K562 (cell line): ENCODE measurements around the gene OTUB2. TPM values are rescaled to one million over a fixed set of nuclear protein-coding genes. Genes with fewer than 3 reads are reported as not detected.

Experiments used
- ATAC-seq: fragments of 200-7000 bp; cut with Tn5 transposase; 3 replicates; pipeline ENCODE4 v1.9.1; 2020; ENCODE audit warnings: moderate library complexity
- BruUV-seq: library from RNA; stranded (reverse); fragments of 400-500 nt; replicated peaks from 2 replicates; lab custom pipeline; 2021; lab: Mats Ljungman, UMichigan
- CTCF ChIA-PET: fragments of 300-600 bp; formaldehyde crosslinking; extraction: SDS; loops from one replicate; lab custom pipeline; 2021; ENCODE audit warnings: low intra/inter-chr PET ratio; lab: Yijun Ruan, JAX
- POLR2A ChIA-PET: fragments of 300-600, 350-650 bp; sonication (Branson Sonifier 250); formaldehyde crosslinking; extraction: SDS; loops from one replicate; lab custom pipeline; 2021; ENCODE audit warnings: antibody characterized with exemption, inconsistent platforms; lab: Yijun Ruan, JAX
- DNase-seq, 4 experiments: peaks; one replicate each; pipeline versions ENCODE4 v3.0.0 to v3.0.0-alpha.2; 2011 to 2018; ENCODE audit warnings: low spot score in 3 of 4, mixed read lengths in 3 of 4; ENCODE audit errors: extremely low read depth in 1 of 4
- FAIRE-seq: peaks from 2 replicates; lab custom pipeline; 2011; peaks lifted over from hg19 to GRCh38; lab: Jason Lieb, UNC
- H2AFZ ChIP-seq: 2 replicates; pipeline ENCODE4 v1.6.0; 2011; ENCODE audit warnings: low read depth, low read length, control low read depth, inconsistent platforms
- H3K27ac ChIP-seq: fragments of 200-600 bp; 3 replicates; pipeline ENCODE4 v1.8.0; 2011; ENCODE audit warnings: low read depth, mild to moderate bottlenecking, control low read depth, inconsistent platforms, low read length, moderate library complexity, mixed read lengths; ENCODE audit errors: extremely low read depth
- H3K27me3 ChIP-seq, 2 experiments: fragments of 300-600 bp in 1 of 2; 2 replicates in 1 of 2; 3 replicates in 1 of 2; pipeline versions ENCODE4 v1.6.0 to v1.8.0; 2011; ENCODE audit warnings: inconsistent platforms in 2 of 2, low read length in 2 of 2, mild to moderate bottlenecking in 1 of 2, mixed read lengths in 1 of 2, moderate library complexity in 1 of 2; ENCODE audit not compliant: control insufficient read depth in 2 of 2, insufficient read depth in 2 of 2
- H3K36me3 ChIP-seq: fragments of 300-600 bp; 3 replicates; pipeline ENCODE4 v1.8.0; 2011; ENCODE audit warnings: mild to moderate bottlenecking, low read length, inconsistent platforms; ENCODE audit not compliant: control insufficient read depth, insufficient read depth
- H3K4me1 ChIP-seq, 2 experiments: fragments of 200-600 bp in 1 of 2; replicated peaks in 1 of 2; 2 replicates in 1 of 2; 3 replicates in 1 of 2; pipeline versions ENCODE4 v1.5.1 to v1.8.0; 2011; ENCODE audit warnings: inconsistent platforms in 2 of 2, low read length in 2 of 2, mild to moderate bottlenecking in 1 of 2, mixed read lengths in 1 of 2, moderate library complexity in 1 of 2; ENCODE audit not compliant: control insufficient read depth in 2 of 2, insufficient read depth in 2 of 2
- H3K4me2 ChIP-seq: 2 replicates; pipeline ENCODE4 v1.6.1; 2011; ENCODE audit warnings: low read length, control low read depth, inconsistent platforms, mixed read lengths; ENCODE audit not compliant: insufficient read depth
- H3K4me3 ChIP-seq: fragments of 200-600 bp; sonication (generic), shearing (Covaris generic); 2 replicates; pipeline ENCODE4 v1.5.1; 2016; ENCODE audit warnings: control low read depth, inconsistent platforms
- H3K79me2 ChIP-seq: fragments of 200-600 bp; 3 replicates; pipeline ENCODE4 v1.8.0; 2011; ENCODE audit warnings: low read length, inconsistent platforms; ENCODE audit not compliant: control insufficient read depth, insufficient read depth
- H3K9ac ChIP-seq, 2 experiments: 2 replicates each; pipeline versions ENCODE4 v1.6.0 to v1.6.1; 2011; ENCODE audit warnings: low read depth in 2 of 2, low read length in 2 of 2, control low read depth in 1 of 2, inconsistent platforms in 1 of 2, mild to moderate bottlenecking in 1 of 2, mixed read lengths in 1 of 2; ENCODE audit not compliant: insufficient read depth in 1 of 2
- H3K9me1 ChIP-seq: one replicate; pipeline ENCODE4 v1.6.0; 2011; ENCODE audit warnings: inconsistent platforms, mild to moderate bottlenecking, low read length, moderate library complexity; ENCODE audit not compliant: control insufficient read depth, insufficient read depth
- H3K9me3 ChIP-seq: replicated peaks from 2 replicates; pipeline ENCODE4 v1.5.1; 2011; ENCODE audit warnings: low read depth, low read length, inconsistent platforms; ENCODE audit not compliant: control insufficient read depth, insufficient read depth
- H4K20me1 ChIP-seq: replicated peaks from 2 replicates; pipeline ENCODE4 v1.6.1; 2011; ENCODE audit warnings: low read length, inconsistent platforms, mixed read lengths; ENCODE audit not compliant: control insufficient read depth, insufficient read depth
- CHCHD3 ChIP-seq: fragments of 250-450 bp; sonication (Bioruptor Pico); IDR thresholded peaks from 2 replicates; pipeline ENCODE4 v2.1.2; 2022; ENCODE audit warnings: mild to moderate bottlenecking
- CTBP1 ChIP-seq: fragments of 450-650 bp; IDR thresholded peaks from 2 replicates; pipeline ENCODE4 v1.6.1; 2016; ENCODE audit warnings: borderline replicate concordance
- CTCF ChIP-seq, 3 experiments: IDR thresholded peaks in 2 of 3; conservative IDR thresholded peaks in 1 of 3; 2 replicates each; pipeline ENCODE4 v1.5.1; 2011 to 2012; ENCODE audit warnings: low read length in 3 of 3, mild to moderate bottlenecking in 3 of 3, control low read depth in 2 of 3, improper control_type of control experiment in 1 of 3, inconsistent platforms in 1 of 3, low read depth in 1 of 3, mixed read lengths in 1 of 3, moderate library complexity in 1 of 3; ENCODE audit not compliant: insufficient read depth in 2 of 3
- DACH1 ChIP-seq: fragments of 450-650 bp; IDR thresholded peaks from 2 replicates; pipeline ENCODE4 v1.6.1; 2018; ENCODE audit not compliant: partially characterized antibody
- DLX4 ChIP-seq: fragments of 250-450 bp; sonication (Bioruptor Pico); IDR thresholded peaks from 2 replicates; pipeline ENCODE4 v1.6.1; 2021; ENCODE audit warnings: mild to moderate bottlenecking
- E2F3 ChIP-seq: fragments of 250-450 bp; sonication (Bioruptor Pico); IDR thresholded peaks from 2 replicates; pipeline ENCODE4 v1.4.0; 2020; ENCODE audit warnings: mild to moderate bottlenecking
- EP400 ChIP-seq: fragments of 450-650 bp; IDR thresholded peaks from 2 replicates; pipeline ENCODE4 v1.6.1; 2017; ENCODE audit warnings: antibody characterized with exemption, mild to moderate bottlenecking, moderate library complexity
- FOSL1 ChIP-seq: fragments of 200-800 bp; sonication (Bioruptor generic); conservative IDR thresholded peaks from 2 replicates; pipeline ENCODE4 v1.6.1; 2016; ENCODE audit warnings: missing genetic modification characterization, missing compliant biosample characterization
- FOXK2 ChIP-seq, 2 experiments: fragments of 450-650 bp; IDR thresholded peaks in 1 of 2; conservative IDR thresholded peaks in 1 of 2; 2 replicates each; pipeline ENCODE4 v1.6.1; 2016; ENCODE audit warnings: low read depth in 2 of 2, mild to moderate bottlenecking in 1 of 2
- HSF4 ChIP-seq: fragments of 250-450 bp; sonication (Bioruptor Pico); IDR thresholded peaks from 2 replicates; pipeline ENCODE4 v2.1.2; 2022; ENCODE audit warnings: mild to moderate bottlenecking, moderate library complexity, borderline replicate concordance
- JUND ChIP-seq, 2 experiments: IDR thresholded peaks; 2 replicates in 1 of 2; 3 replicates in 1 of 2; pipeline ENCODE4 v1.6.1; 2011; ENCODE audit warnings: borderline replicate concordance in 2 of 2, low read depth in 2 of 2, low read length in 2 of 2, improper control_type of control experiment in 1 of 2, missing biosample characterization in 1 of 2, missing genetic modification characterization in 1 of 2, missing genetic modification reagents in 1 of 2
- NR0B1 ChIP-seq: fragments of 450-650 bp; IDR thresholded peaks from one replicate; pipeline ENCODE4 v1.6.1; 2018; ENCODE audit warnings: mild to moderate bottlenecking, moderate library complexity; ENCODE audit not compliant: partially characterized antibody
- PHF21A ChIP-seq: fragments of 450-650 bp; IDR thresholded peaks from 2 replicates; pipeline ENCODE4 v1.6.1; 2017; ENCODE audit warnings: low read depth, borderline replicate concordance
- SIX5 ChIP-seq, 2 experiments: IDR thresholded peaks; 2 replicates each; pipeline ENCODE4 v1.6.1; 2011; ENCODE audit warnings: low read length in 2 of 2, borderline replicate concordance in 1 of 2, low read depth in 1 of 2, mild to moderate bottlenecking in 1 of 2, moderate library complexity in 1 of 2; ENCODE audit not compliant: insufficient read depth in 1 of 2
- TRIM25 ChIP-seq: fragments of 450-650 bp; IDR thresholded peaks from 2 replicates; pipeline ENCODE4 v1.7.0; 2016; ENCODE audit warnings: borderline replicate concordance
- ZNF764 ChIP-seq: fragments of 250-450 bp; sonication (Bioruptor Pico); IDR thresholded peaks from 2 replicates; pipeline ENCODE4 v1.4.0; 2020; ENCODE audit warnings: low read depth, mild to moderate bottlenecking, moderate library complexity
- WGBS: fragments of 100-300 bp; shearing (Covaris generic); methylation state at CpG from one replicate; pipeline ENCODE4 v1.1.6; 2016; ENCODE audit warnings: low coverage, mixed read lengths; ENCODE audit not compliant: insufficient coverage; ENCODE audit errors: missing lambda C conversion rate; 5-methylcytosine and 5-hydroxymethylcytosine counted together
- in situ Hi-C: fragments of 300-500 bp; cut with MboI; formaldehyde crosslinking; loops from 4 replicates; pipeline ENCODE4 v1.15.0; 2018; ENCODE audit warnings: inconsistent platforms, mixed read lengths
- intact Hi-C: fragments of 100-400 bp; cut with micrococcal nuclease; formaldehyde crosslinking; loops from 2 replicates; pipeline ENCODE4 v1.14.2; 2022
- polyA plus RNA-seq, 8 experiments: library from polyadenylated mRNA; depleted of rRNA in 4 of 8; stranded (reverse) in 5 of 8; unstranded in 3 of 8; fragments of >200 nt; fragmentation: Nextera tagmentation in 2 of 8; fragmentation: Illumina TruSeq in 1 of 8; extraction: Ambion mirVana in 2 of 8; extraction: Trizol in 1 of 8; gene quantifications; 2 replicates each; pipeline versions ENCODE4 v1.2.1 to v1.2.3, GENCODE V29; 2011 to 2014; ENCODE audit warnings: inconsistent platforms in 1 of 8, missing spikeins in 1 of 8
- total RNA-seq, 7 experiments: library from RNA; depleted of rRNA in 6 of 7; stranded (reverse); fragments of >200 nt in 6 of 7; fragmentation: Illumina TruSeq in 2 of 7; extraction: Trizol in 2 of 7; gene quantifications; 2 replicates each; pipeline versions ENCODE4 v1.2.1 to v1.2.3, GENCODE V29; 2011 to 2021; ENCODE audit warnings: low replicate concordance in 1 of 7

Gene OTUB2
- total and polyA plus RNA-seq, 9 of the 15 experiments (the other 6 are each of a cell fraction or from before 2014, with no cell fraction given) = 0.01 to 0.31 (median 0.11) TPM

- H3K9me1 ChIP-seq = no peaks in the 10 kb centered on the region
- H3K4me3 ChIP-seq = no peak overlapping the region
- no TSS peak for BruUV-seq
- POLR2A ChIA-PET = interaction anchor here (0.6 to 1.4 kb wide), 3 partner anchors 8 to 27 kb away, joined by 3 to 5 read pairs (median 3); no protein-coding TSS in a partner anchor
- no peaks in the 10 kb centered on the region for H3K79me2 ChIP-seq
- no peaks in the 10 kb centered on the region for H3K9me3 ChIP-seq
- H3K27ac ChIP-seq = no peak overlapping the region
- DNase-seq (no peak), FAIRE-seq (no peak), ATAC-seq (no peak)
- in situ Hi-C loops (no loop called here), intact Hi-C loops (no loop called here)
- peaks cover 0 to 4% of the 10 kb centered on the region in 2 experiments; a peak in 1 of 5 replicates for H3K27me3 ChIP-seq
- H3K4me2 ChIP-seq = no peak overlapping the region
- CTCF ChIA-PET = no interaction called here
- no peak overlapping the region for H2AFZ ChIP-seq
- H3K9ac ChIP-seq = no peak overlapping the region
- peaks cover 0 to 7% of the 10 kb centered on the region in 2 experiments; a peak in 1 of 5 replicates for H3K4me1 ChIP-seq
- no peaks in the 10 kb centered on the region for H3K36me3 ChIP-seq
- TF ChIP-seq EP400 (no peak), ZNF764 (CRISPR knock-in tag) (no peak), JUND (IDR thresholded peaks at IDR 0.05; ENCODE audit: borderline replicate concordance, low read depth, low read length) (0 out of 2 replicates have a peak, but pooled peaks have one; percentile 16), JUND (tag; IDR thresholded peaks at IDR 0.05; ENCODE audit: borderline replicate concordance, low read depth, low read length) (no peak), CHCHD3 (CRISPR knock-in tag) (no peak), TRIM25 (no peak), FOSL1 (tag) (peak; percentile 46), E2F3 (CRISPR knock-in tag) (no peak), SIX5 (IDR thresholded peaks at IDR 0.05; ENCODE audit: borderline replicate concordance in 1 of 2, insufficient read depth in 1 of 2, low read depth in 1 of 2, low read length in 2 of 2) (no peak), HSF4 (CRISPR knock-in tag) (no peak), DLX4 (CRISPR knock-in tag) (no peak), PHF21A (no peak), NR0B1 (no peak), CTBP1 (no peak), DACH1 (no peak), FOXK2 (conservative IDR thresholded peaks at IDR 0.05 in 1 of 2, IDR thresholded peaks at IDR 0.05 in 1 of 2; ENCODE audit: low read depth in 2 of 2) (no peak), CTCF (IDR thresholded peaks at IDR 0.05 in 2 of 3, conservative IDR thresholded peaks at IDR 0.05 in 1 of 3; ENCODE audit: insufficient read depth in 2 of 3, low read depth in 1 of 3, low read length in 3 of 3) (0 out of 6 replicates have a peak, but pooled peaks of 1 of the 3 experiments have one; percentile 10)
- TF ChIP-seq, all 486 proteins: peak for 3
- peaks cover 6% of the 10 kb centered on the region; the same call in 1 of the 2 replicates for H4K20me1 ChIP-seq
- 7% methylated on average over 3 of the region's 4 CpGs for WGBS
Measured at GRCh38 chr14:94028450-94028826, 2.3 kb downstream of the OTUB2 start.
